HCT116 (cell line): Measurements from ENCODE around the gene ZNRF3. TPM values are rescaled to one million over a fixed set of nuclear protein-coding genes. Genes with fewer than 3 reads are reported as not detected.

Experiments used
- ATAC-seq: fragments of 200-7000 bp; cut with Tn5 transposase; 2 replicates; pipeline ENCODE4 v1.9.1; 2020; ENCODE audit warnings: mild to moderate bottlenecking, moderate library complexity
- BruUV-seq: library from RNA; stranded (reverse); fragments of 400-500 nt; replicated peaks from 2 replicates; lab custom pipeline; 2021; lab: Mats Ljungman, UMichigan
- CTCF ChIA-PET: fragments of 300-600 bp; sonication (Branson Sonifier 250); formaldehyde crosslinking; loops from one replicate; lab custom pipeline; 2021; ENCODE audit warnings: antibody characterized with exemption; lab: Charles Lee
- POLR2A ChIA-PET: fragments of 300-600, 350-600 bp; sonication (Branson Sonifier 250); formaldehyde crosslinking; loops from one replicate; lab custom pipeline; 2021; ENCODE audit warnings: antibody characterized with exemption; lab: Charles Lee
- RAD21 ChIA-PET, 2 experiments: fragments of 300-600 bp; sonication (Branson Sonifier 250); formaldehyde crosslinking; loops; one replicate each; lab custom pipeline; 2023; ENCODE audit warnings: low total read pairs in 2 of 2; ENCODE audit not compliant: uncharacterized antibody in 2 of 2, unreplicated experiment in 2 of 2, low non-redundant PET in 1 of 2; lab: Charles Lee
- DNase-seq: peaks from one replicate; pipeline ENCODE4 v3.0.0-alpha.2; 2010; ENCODE audit warnings: low read depth, low spot score
- H2AFZ ChIP-seq: fragments of 200-600 bp; shearing (Covaris generic), sonication (generic); 2 replicates; pipeline ENCODE4 v1.6.1; 2017; ENCODE audit warnings: low read depth, mixed run types, mixed read lengths, antibody characterized with exemption, low read length; ENCODE audit not compliant: poor library complexity, severe bottlenecking
- H3K27ac ChIP-seq: 2 replicates; pipeline ENCODE4 v1.5.1; 2012; ENCODE audit warnings: low read depth, low read length
- H3K27me3 ChIP-seq: fragments of 200-600 bp; sonication (generic); 2 replicates; pipeline ENCODE4 v1.6.1; 2016; ENCODE audit warnings: mixed run types, low read length, mixed read lengths; ENCODE audit not compliant: insufficient read depth
- H3K36me3 ChIP-seq, 2 experiments: fragments of 200-500 bp in 1 of 2; fragments of 200-600 bp in 1 of 2; sonication (Bioruptor generic) in 1 of 2; sonication (generic) in 1 of 2; 2 replicates each; pipeline versions ENCODE4 v1.5.1 to v1.6.1; 2014 to 2016; ENCODE audit warnings: low read length in 2 of 2, inconsistent platforms in 1 of 2, mixed read lengths in 1 of 2, mixed run types in 1 of 2; ENCODE audit not compliant: insufficient read depth in 2 of 2, control insufficient read depth in 1 of 2
- H3K4me1 ChIP-seq, 2 experiments: fragments of 200-600 bp in 1 of 2; sonication (generic) in 1 of 2; 2 replicates each; pipeline versions ENCODE4 v1.5.1 to v1.6.1; 2012 to 2017; ENCODE audit warnings: low read length in 2 of 2, inconsistent platforms in 1 of 2, mild to moderate bottlenecking in 1 of 2, mixed read lengths in 1 of 2, mixed run types in 1 of 2, moderate library complexity in 1 of 2; ENCODE audit not compliant: insufficient read depth in 2 of 2, control insufficient read depth in 1 of 2
- H3K4me2 ChIP-seq: fragments of 200-600 bp; sonication (generic); 2 replicates; pipeline ENCODE4 v1.6.1; 2017; ENCODE audit warnings: mixed run types, low read length, mixed read lengths
- H3K4me3 ChIP-seq, 2 experiments: fragments of 200-600 bp in 1 of 2; sonication (generic) in 1 of 2; replicated peaks in 1 of 2; 2 replicates each; pipeline ENCODE4 v1.5.1; 2011 to 2016; ENCODE audit warnings: low read length in 2 of 2, control low read depth in 1 of 2, low read depth in 1 of 2, mild to moderate bottlenecking in 1 of 2, mixed read lengths in 1 of 2, mixed run types in 1 of 2
- H3K79me2 ChIP-seq: fragments of 200-600 bp; sonication (generic); 2 replicates; pipeline ENCODE4 v1.6.1; 2017; ENCODE audit warnings: mild to moderate bottlenecking, mixed run types, low read length, moderate library complexity, mixed read lengths; ENCODE audit not compliant: insufficient read depth
- H3K9ac ChIP-seq: fragments of 200-600 bp; sonication (generic); 2 replicates; pipeline ENCODE4 v1.6.1; 2016; ENCODE audit warnings: low read length, mixed read lengths
- H3K9me2 ChIP-seq: fragments of 200-600 bp; sonication (generic), shearing (Covaris generic); 2 replicates; pipeline ENCODE4 v1.6.1; 2017; ENCODE audit warnings: mixed run types, mild to moderate bottlenecking, moderate library complexity; ENCODE audit not compliant: insufficient read depth
- H3K9me3 ChIP-seq, 2 experiments: fragments of 200-500 bp in 1 of 2; fragments of 200-600 bp in 1 of 2; sonication (Bioruptor generic) in 1 of 2; sonication (generic) in 1 of 2; 2 replicates each; pipeline ENCODE4 v1.6.1; 2014 to 2017; ENCODE audit warnings: low read length in 2 of 2, mixed read lengths in 2 of 2, inconsistent platforms in 1 of 2, low read depth in 1 of 2, mild to moderate bottlenecking in 1 of 2, mixed run types in 1 of 2, moderate library complexity in 1 of 2; ENCODE audit not compliant: control insufficient read depth in 1 of 2, insufficient read depth in 1 of 2
- H4K20me1 ChIP-seq: fragments of 200-600 bp; sonication (generic), shearing (Covaris generic); 2 replicates; pipeline ENCODE4 v1.6.1; 2017; ENCODE audit warnings: mixed run types, mild to moderate bottlenecking, moderate library complexity; ENCODE audit not compliant: insufficient read depth
- CBX3 ChIP-seq: IDR thresholded peaks from 2 replicates; pipeline ENCODE4 v1.6.1; 2012; ENCODE audit warnings: low read depth
- CEBPB ChIP-seq: IDR thresholded peaks from 2 replicates; pipeline ENCODE4 v1.6.1; 2012; ENCODE audit warnings: low read depth
- ELF1 ChIP-seq: IDR thresholded peaks from 2 replicates; pipeline ENCODE4 v1.6.1; 2012; ENCODE audit warnings: low read depth, borderline replicate concordance
- EZH2 ChIP-seq: fragments of 200-600 bp; sonication (generic); IDR thresholded peaks from 2 replicates; pipeline ENCODE4 v1.6.1; 2017; ENCODE audit warnings: antibody characterized with exemption, mixed run types
- FOSL1 ChIP-seq: IDR thresholded peaks from 2 replicates; pipeline ENCODE4 v1.6.1; 2012; ENCODE audit warnings: low read depth
- RAD21 ChIP-seq: IDR thresholded peaks from 2 replicates; pipeline ENCODE4 v1.6.1; 2012; ENCODE audit warnings: low read depth, mild to moderate bottlenecking
- SIN3A ChIP-seq: IDR thresholded peaks from 2 replicates; pipeline ENCODE4 v1.6.1; 2012; ENCODE audit warnings: low read depth
- SP1 ChIP-seq: IDR thresholded peaks from 2 replicates; pipeline ENCODE4 v1.6.1; 2012; ENCODE audit warnings: low read depth
- SRF ChIP-seq: IDR thresholded peaks from 2 replicates; pipeline ENCODE4 v1.6.1; 2012; ENCODE audit warnings: low read depth
- TCF7L2 ChIP-seq: IDR thresholded peaks from 2 replicates; pipeline ENCODE4 v1.7.0; 2011; ENCODE audit warnings: borderline replicate concordance, inconsistent platforms; ENCODE audit not compliant: insufficient read depth, insufficient read length; ENCODE audit errors: extremely low read depth
- YY1 ChIP-seq: IDR thresholded peaks from 2 replicates; pipeline ENCODE4 v1.6.1; 2011; ENCODE audit warnings: low read length, low read depth, moderate library complexity, mild to moderate bottlenecking; ENCODE audit not compliant: insufficient replicate concordance; ENCODE audit errors: extremely low read depth
- ZNF274 ChIP-seq: fragments of 200-500 bp; sonication (Bioruptor generic); IDR thresholded peaks from 2 replicates; pipeline ENCODE4 v1.6.1; 2014; ENCODE audit warnings: mild to moderate bottlenecking, low read depth, low read length, inconsistent platforms
- intact Hi-C: fragments of 100-400 bp; cut with micrococcal nuclease; formaldehyde crosslinking; loops from 2 replicates; pipeline ENCODE4 v1.10.0; 2022
- total RNA-seq: library from RNA; stranded (reverse); gene quantifications from one replicate; pipeline ENCODE4 v1.2.1, GENCODE V29; 2021; ENCODE audit not compliant: unreplicated experiment
- TF ChIP-seq, protein P1 (sequence below): IDR thresholded peaks from 2 replicates; pipeline ENCODE4 v1.6.1; 2012
- TF ChIP-seq, protein P2 (sequence below): IDR thresholded peaks from 2 replicates; pipeline ENCODE4 v1.6.1; 2012
- TF ChIP-seq, protein P3 (sequence below): IDR thresholded peaks from 2 replicates; pipeline ENCODE4 v1.6.1; 2012; ENCODE audit warnings: low read depth
- TF ChIP-seq, protein P4 (sequence below), 3 experiments: fragments of 200-600 bp in 1 of 3; sonication (generic) in 1 of 3; IDR thresholded peaks in 2 of 3; conservative IDR thresholded peaks in 1 of 3; 2 replicates each; pipeline ENCODE4 v1.5.1; 2012 to 2017; ENCODE audit warnings: low read depth in 2 of 3, low read length in 2 of 3, antibody characterized with exemption in 1 of 3, borderline replicate concordance in 1 of 3, control low read depth in 1 of 3, mild to moderate bottlenecking in 1 of 3, mixed read lengths in 1 of 3, mixed run types in 1 of 3, moderate library complexity in 1 of 3; ENCODE audit not compliant: insufficient read depth in 1 of 3

ZNRF3 gene
- total RNA-seq, 1 experiment from 2014 or later = 12.2 TPM

DNA sequence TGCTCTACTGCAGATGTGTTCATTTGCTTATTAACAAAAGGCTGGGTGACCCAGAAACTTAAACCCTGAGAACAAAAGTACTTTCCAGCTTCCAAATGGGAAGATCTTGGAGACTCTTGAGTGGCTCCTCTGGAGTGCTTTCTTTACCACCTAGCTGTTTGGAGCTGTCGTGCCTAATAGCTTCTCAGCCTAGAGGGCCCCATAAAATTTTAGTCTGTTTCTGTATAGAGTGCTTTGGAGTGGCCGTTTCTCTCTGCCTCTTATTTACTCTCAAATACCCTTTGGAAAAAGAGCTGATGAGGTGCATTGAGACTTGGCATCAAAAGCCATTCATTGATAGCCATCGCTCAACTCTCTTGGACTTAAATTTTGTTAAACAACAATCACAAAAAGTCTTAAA is 50.7 kb downstream of the ZNRF3 start:
- Histone ChIP-seq H3K27me3 (no peaks in the 10 kb centered on the region), H3K4me3 (no peak overlapping the region), H2AFZ (no peak overlapping the region), H3K79me2 (peaks cover 57% of the 10 kb centered on the region), H3K9me3 (no peaks in the 10 kb centered on the region), H3K4me1 (peaks cover 37 to 46% of the 10 kb centered on the region in 2 experiments), H3K4me2 (no peak overlapping the region), H3K27ac (no peak overlapping the region), H4K20me1 (no peaks in the 10 kb centered on the region; the same call in 1 of the 2 replicates), H3K9ac (no peak overlapping the region), H3K36me3 (no peaks in the 10 kb centered on the region), H3K9me2 (no peaks in the 10 kb centered on the region)
- ATAC-seq (no peak), DNase-seq (no peak)
- TF ChIP-seq EZH2 = no peak
- no peak for TF ChIP-seq SIN3A
- TF ChIP-seq FOSL1 = no peak
- TF ChIP-seq, protein P1, sequence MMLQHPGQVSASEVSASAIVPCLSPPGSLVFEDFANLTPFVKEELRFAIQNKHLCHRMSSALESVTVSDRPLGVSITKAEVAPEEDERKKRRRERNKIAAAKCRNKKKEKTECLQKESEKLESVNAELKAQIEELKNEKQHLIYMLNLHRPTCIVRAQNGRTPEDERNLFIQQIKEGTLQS = no peak
- no peak for TF ChIP-seq CBX3
- TF ChIP-seq CEBPB = no peak
- TF ChIP-seq ELF1 = no peak
- TF ChIP-seq ZNF274 = no peak
- TF ChIP-seq, protein P2, sequence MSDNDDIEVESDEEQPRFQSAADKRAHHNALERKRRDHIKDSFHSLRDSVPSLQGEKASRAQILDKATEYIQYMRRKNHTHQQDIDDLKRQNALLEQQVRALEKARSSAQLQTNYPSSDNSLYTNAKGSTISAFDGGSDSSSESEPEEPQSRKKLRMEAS = no peak
- no peak for TF ChIP-seq YY1
- no peak for TF ChIP-seq RAD21
- no peak for TF ChIP-seq SP1
- TF ChIP-seq TCF7L2 = no peak
- no peak for TF ChIP-seq SRF
- TF ChIP-seq, protein P3, sequence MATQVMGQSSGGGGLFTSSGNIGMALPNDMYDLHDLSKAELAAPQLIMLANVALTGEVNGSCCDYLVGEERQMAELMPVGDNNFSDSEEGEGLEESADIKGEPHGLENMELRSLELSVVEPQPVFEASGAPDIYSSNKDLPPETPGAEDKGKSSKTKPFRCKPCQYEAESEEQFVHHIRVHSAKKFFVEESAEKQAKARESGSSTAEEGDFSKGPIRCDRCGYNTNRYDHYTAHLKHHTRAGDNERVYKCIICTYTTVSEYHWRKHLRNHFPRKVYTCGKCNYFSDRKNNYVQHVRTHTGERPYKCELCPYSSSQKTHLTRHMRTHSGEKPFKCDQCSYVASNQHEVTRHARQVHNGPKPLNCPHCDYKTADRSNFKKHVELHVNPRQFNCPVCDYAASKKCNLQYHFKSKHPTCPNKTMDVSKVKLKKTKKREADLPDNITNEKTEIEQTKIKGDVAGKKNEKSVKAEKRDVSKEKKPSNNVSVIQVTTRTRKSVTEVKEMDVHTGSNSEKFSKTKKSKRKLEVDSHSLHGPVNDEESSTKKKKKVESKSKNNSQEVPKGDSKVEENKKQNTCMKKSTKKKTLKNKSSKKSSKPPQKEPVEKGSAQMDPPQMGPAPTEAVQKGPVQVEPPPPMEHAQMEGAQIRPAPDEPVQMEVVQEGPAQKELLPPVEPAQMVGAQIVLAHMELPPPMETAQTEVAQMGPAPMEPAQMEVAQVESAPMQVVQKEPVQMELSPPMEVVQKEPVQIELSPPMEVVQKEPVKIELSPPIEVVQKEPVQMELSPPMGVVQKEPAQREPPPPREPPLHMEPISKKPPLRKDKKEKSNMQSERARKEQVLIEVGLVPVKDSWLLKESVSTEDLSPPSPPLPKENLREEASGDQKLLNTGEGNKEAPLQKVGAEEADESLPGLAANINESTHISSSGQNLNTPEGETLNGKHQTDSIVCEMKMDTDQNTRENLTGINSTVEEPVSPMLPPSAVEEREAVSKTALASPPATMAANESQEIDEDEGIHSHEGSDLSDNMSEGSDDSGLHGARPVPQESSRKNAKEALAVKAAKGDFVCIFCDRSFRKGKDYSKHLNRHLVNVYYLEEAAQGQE = no peak
- TF ChIP-seq, protein P4, sequence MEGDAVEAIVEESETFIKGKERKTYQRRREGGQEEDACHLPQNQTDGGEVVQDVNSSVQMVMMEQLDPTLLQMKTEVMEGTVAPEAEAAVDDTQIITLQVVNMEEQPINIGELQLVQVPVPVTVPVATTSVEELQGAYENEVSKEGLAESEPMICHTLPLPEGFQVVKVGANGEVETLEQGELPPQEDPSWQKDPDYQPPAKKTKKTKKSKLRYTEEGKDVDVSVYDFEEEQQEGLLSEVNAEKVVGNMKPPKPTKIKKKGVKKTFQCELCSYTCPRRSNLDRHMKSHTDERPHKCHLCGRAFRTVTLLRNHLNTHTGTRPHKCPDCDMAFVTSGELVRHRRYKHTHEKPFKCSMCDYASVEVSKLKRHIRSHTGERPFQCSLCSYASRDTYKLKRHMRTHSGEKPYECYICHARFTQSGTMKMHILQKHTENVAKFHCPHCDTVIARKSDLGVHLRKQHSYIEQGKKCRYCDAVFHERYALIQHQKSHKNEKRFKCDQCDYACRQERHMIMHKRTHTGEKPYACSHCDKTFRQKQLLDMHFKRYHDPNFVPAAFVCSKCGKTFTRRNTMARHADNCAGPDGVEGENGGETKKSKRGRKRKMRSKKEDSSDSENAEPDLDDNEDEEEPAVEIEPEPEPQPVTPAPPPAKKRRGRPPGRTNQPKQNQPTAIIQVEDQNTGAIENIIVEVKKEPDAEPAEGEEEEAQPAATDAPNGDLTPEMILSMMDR (IDR thresholded peaks at IDR 0.05 in 2 of 3, conservative IDR thresholded peaks at IDR 0.05 in 1 of 3; ENCODE audit: borderline replicate concordance in 1 of 3, insufficient read depth in 1 of 3, low read depth in 2 of 3, low read length in 2 of 3) = no peak
- intact Hi-C loops = no loop called here
- no TSS peak for BruUV-seq
- ChIA-PET RAD21 (no interaction called here), CTCF (interaction anchor here (1.2 kb wide), 1 partner anchor 10 kb away, joined by 3 read pairs; no protein-coding TSS in a partner anchor), POLR2A (no interaction called here)
